ENCODE results near the gene TRAPPC3. TPM values are rescaled to one million over a fixed set of nuclear protein-coding genes. Genes with fewer than 3 reads are reported as not detected.
A peak's percentile ranks its signal among the peaks of the same experiment; 100 is the strongest.

TRAPPC3 gene
- total RNA-seq, 1 experiment from 2014 or later = 64.6 TPM

DNA sequence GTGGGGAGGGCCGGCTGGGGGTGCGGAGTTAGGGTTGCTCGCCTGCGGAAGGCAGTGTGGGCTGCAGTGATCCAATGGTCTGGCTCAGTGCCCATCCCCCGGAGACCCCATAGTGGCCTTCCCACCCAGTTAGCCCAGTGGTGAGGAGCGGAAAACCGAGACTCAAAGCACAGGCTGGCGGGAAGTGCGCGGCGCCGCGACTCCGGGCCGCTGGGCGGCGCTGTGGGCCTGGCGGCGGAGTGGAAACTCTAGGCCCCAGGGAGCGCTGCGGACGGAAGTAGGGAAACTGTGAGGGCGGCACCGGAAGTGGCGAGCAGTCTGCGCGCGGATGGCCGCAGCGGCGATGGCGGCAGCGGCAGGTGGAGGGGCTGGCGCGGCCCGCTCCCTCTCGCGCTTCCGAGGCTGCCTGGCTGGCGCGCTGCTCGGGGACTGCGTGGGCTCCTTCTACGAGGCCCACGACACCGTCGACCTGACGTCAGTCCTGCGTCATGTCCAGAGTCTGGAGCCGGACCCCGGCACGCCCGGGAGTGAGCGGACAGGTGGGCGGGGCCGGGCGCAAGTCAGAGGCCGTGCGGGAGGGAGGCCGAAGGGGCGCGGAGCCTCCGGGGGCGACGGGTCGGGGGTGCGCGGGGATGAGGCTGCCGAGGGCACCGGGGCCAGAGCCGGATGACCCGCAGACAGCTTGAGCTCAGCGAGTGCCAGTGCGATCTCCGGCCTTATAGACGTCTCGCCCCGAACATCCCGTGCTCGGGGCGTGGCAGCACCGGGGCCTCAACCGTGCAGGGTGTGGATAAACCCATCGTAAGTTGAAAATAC is 60.5 kb downstream of the TRAPPC3 start, which contains the start of gene ADPRS (continued):
- TF ChIP-seq, protein P1, sequence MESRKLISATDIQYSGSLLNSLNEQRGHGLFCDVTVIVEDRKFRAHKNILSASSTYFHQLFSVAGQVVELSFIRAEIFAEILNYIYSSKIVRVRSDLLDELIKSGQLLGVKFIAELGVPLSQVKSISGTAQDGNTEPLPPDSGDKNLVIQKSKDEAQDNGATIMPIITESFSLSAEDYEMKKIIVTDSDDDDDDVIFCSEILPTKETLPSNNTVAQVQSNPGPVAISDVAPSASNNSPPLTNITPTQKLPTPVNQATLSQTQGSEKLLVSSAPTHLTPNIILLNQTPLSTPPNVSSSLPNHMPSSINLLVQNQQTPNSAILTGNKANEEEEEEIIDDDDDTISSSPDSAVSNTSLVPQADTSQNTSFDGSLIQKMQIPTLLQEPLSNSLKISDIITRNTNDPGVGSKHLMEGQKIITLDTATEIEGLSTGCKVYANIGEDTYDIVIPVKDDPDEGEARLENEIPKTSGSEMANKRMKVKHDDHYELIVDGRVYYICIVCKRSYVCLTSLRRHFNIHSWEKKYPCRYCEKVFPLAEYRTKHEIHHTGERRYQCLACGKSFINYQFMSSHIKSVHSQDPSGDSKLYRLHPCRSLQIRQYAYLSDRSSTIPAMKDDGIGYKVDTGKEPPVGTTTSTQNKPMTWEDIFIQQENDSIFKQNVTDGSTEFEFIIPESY (IDR thresholded peaks at IDR 0.05; ENCODE audit: extremely low read depth, insufficient replicate concordance, low read length) = peak; percentile 72
- TF ChIP-seq JUND (IDR thresholded peaks at IDR 0.05) = no peak
- TF ChIP-seq POLR2AphosphoS5 (IDR thresholded peaks at IDR 0.05; ENCODE audit: low read depth, low read length) = peak; percentile 97

DNA sequence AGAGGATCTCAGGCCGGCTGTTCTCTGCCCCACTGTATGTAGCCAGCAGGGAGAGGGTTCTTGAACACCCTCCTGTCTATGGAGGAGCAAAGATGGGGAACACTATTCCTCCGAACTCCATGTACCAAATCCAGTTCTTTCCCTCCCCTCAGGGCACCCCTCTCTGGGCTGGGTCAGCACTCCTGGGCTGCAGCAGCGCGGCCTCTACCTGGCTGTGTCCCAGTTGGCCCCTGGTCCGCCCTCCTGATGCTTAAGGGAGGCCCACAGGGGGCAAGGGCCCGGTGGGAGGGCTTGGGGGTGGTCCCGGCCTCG is 61.1 kb downstream of the TRAPPC3 start:
- H3K27ac ChIP-seq (ENCODE audit: low read depth, low read length) = peak overlapping the region; percentile 76
- POLR2A ChIA-PET = no interaction called here
- no peaks in the 10 kb centered on the region for H3K27me3 ChIP-seq (ENCODE audit: insufficient read depth, low read length)
- RAD21 ChIA-PET (ENCODE audit: low non-redundant PET in 1 of 2, low total read pairs in 2 of 2, uncharacterized antibody in 2 of 2, unreplicated experiment in 2 of 2) = interaction anchor here in 1 of 2 experiments (0.6 kb wide), 1 partner anchor 221 kb away, joined by 3 read pairs; no protein-coding TSS in a partner anchor
- CTCF ChIA-PET = no interaction called here
- H3K4me2 ChIP-seq (ENCODE audit: low read length) = peak overlapping the region; percentile 99
- peaks cover 0 to 15% of the 10 kb centered on the region in 2 experiments; a peak in 2 of 4 replicates for H3K4me1 ChIP-seq (ENCODE audit: control insufficient read depth in 1 of 2, insufficient read depth in 2 of 2, low read length in 2 of 2)
- peaks cover 11 to 17% of the 10 kb centered on the region in 2 experiments; a peak in 3 of 4 replicates for H3K36me3 ChIP-seq (ENCODE audit: control insufficient read depth in 1 of 2, insufficient read depth in 2 of 2, low read length in 2 of 2)
- no peaks in the 10 kb centered on the region for H3K9me2 ChIP-seq (ENCODE audit: insufficient read depth)
- H3K9me3 ChIP-seq (ENCODE audit: control insufficient read depth in 1 of 2, insufficient read depth in 1 of 2, low read depth in 1 of 2, low read length in 2 of 2) = no peaks in the 10 kb centered on the region
- intact Hi-C loops (cut with micrococcal nuclease) = loop anchor here (2.0 to 10.0 kb wide), 2 partner anchors 157 to 233 kb away; partner anchors contain the start of gene AGO3
- DNase-seq (ENCODE audit: low read depth, low spot score) (no peak), ATAC-seq (no peak; the same call in 1 of the 2 replicates)
- no TSS peak for BruUV-seq (replicated peaks)
- peak overlapping the region; percentile 88 for H3K9ac ChIP-seq (ENCODE audit: low read length)
- H4K20me1 ChIP-seq (ENCODE audit: insufficient read depth) = no peaks in the 10 kb centered on the region
- peak overlapping the region; percentile 31 for H2AFZ ChIP-seq (ENCODE audit: low read depth, low read length, poor library complexity, severe bottlenecking)
- peak overlapping the region; percentile 96 to 98 for H3K4me3 ChIP-seq (replicated peaks in 1 of 2; ENCODE audit: low read depth in 1 of 2, low read length in 2 of 2)
- TF ChIP-seq, protein P2, sequence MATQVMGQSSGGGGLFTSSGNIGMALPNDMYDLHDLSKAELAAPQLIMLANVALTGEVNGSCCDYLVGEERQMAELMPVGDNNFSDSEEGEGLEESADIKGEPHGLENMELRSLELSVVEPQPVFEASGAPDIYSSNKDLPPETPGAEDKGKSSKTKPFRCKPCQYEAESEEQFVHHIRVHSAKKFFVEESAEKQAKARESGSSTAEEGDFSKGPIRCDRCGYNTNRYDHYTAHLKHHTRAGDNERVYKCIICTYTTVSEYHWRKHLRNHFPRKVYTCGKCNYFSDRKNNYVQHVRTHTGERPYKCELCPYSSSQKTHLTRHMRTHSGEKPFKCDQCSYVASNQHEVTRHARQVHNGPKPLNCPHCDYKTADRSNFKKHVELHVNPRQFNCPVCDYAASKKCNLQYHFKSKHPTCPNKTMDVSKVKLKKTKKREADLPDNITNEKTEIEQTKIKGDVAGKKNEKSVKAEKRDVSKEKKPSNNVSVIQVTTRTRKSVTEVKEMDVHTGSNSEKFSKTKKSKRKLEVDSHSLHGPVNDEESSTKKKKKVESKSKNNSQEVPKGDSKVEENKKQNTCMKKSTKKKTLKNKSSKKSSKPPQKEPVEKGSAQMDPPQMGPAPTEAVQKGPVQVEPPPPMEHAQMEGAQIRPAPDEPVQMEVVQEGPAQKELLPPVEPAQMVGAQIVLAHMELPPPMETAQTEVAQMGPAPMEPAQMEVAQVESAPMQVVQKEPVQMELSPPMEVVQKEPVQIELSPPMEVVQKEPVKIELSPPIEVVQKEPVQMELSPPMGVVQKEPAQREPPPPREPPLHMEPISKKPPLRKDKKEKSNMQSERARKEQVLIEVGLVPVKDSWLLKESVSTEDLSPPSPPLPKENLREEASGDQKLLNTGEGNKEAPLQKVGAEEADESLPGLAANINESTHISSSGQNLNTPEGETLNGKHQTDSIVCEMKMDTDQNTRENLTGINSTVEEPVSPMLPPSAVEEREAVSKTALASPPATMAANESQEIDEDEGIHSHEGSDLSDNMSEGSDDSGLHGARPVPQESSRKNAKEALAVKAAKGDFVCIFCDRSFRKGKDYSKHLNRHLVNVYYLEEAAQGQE (IDR thresholded peaks at IDR 0.05; ENCODE audit: low read depth) = no peak
- TF ChIP-seq TCF7L2 (IDR thresholded peaks at IDR 0.05; ENCODE audit: borderline replicate concordance, extremely low read depth, insufficient read depth, insufficient read length) (no peak), POLR2AphosphoS5 (IDR thresholded peaks at IDR 0.05; ENCODE audit: low read depth, low read length) (no peak)
- H3K79me2 ChIP-seq (ENCODE audit: insufficient read depth, low read length) = peaks cover 27% of the 10 kb centered on the region
